ENCODE data around the gene SERPINA1.

SERPINA1 gene

DNA sequence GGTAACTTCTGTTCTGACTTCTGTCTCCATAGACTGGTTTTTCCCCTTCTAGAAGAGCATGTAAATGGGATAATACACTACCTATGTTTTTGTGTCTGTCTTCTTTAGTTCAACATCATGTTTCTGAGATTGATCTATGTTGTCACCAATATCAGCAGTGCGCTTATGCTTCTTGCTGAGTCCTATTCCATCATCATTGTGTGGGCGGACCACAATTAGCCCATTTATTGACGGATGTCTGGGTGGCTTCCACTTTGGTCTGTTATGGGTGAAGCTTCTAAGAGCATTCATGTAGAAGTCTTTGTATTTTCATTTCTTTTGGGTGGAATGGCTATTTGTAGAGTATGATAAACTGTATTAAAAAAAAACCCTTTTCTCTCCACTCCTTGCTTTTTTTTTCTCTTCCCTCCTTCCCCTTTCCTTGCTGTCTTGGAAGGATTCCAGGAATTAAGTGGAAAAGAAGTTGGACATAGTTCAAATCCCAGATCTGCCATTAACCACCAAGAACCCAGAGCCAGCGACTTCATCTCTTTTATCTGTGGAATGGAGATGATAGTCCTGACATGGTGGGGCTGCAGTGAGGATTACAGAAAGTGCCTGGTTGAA lies 7.0 kb upstream of the SERPINA1 start:
- ChIA-PET POLR2A (no interaction called here), CTCF (no interaction called here)
- TF ChIP-seq BHLHE40 (IDR thresholded peaks at IDR 0.05; ENCODE audit: borderline replicate concordance), result no peak
- no peak for TF ChIP-seq CTBP1 (IDR thresholded peaks at IDR 0.05; ENCODE audit: borderline replicate concordance)
- TF ChIP-seq SUZ12 (IDR thresholded peaks at IDR 0.05), result no peak
- TF ChIP-seq FOXA1 (IDR thresholded peaks at IDR 0.05), result no peak
- TF ChIP-seq FOXK2 (IDR thresholded peaks at IDR 0.05), result no peak
- no peak for TF ChIP-seq TARDBP (IDR thresholded peaks at IDR 0.05)
- TF ChIP-seq SP1 (IDR thresholded peaks at IDR 0.05), result no peak
- TF ChIP-seq, protein P1, sequence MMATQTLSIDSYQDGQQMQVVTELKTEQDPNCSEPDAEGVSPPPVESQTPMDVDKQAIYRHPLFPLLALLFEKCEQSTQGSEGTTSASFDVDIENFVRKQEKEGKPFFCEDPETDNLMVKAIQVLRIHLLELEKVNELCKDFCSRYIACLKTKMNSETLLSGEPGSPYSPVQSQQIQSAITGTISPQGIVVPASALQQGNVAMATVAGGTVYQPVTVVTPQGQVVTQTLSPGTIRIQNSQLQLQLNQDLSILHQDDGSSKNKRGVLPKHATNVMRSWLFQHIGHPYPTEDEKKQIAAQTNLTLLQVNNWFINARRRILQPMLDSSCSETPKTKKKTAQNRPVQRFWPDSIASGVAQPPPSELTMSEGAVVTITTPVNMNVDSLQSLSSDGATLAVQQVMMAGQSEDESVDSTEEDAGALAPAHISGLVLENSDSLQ (IDR thresholded peaks at IDR 0.05), result no peak
- TF ChIP-seq HDGF (IDR thresholded peaks at IDR 0.05; ENCODE audit: borderline replicate concordance), result no peak
- no peak for TF ChIP-seq LEF1 (IDR thresholded peaks at IDR 0.05; ENCODE audit: borderline replicate concordance)
- no peak for TF ChIP-seq FOXM1 (IDR thresholded peaks at IDR 0.05; ENCODE audit: borderline replicate concordance)
- no peak for TF ChIP-seq ELF4 (IDR thresholded peaks at IDR 0.05)
- no peak for TF ChIP-seq L3MBTL2 (conservative IDR thresholded peaks at IDR 0.05)
- TF ChIP-seq NFRKB (IDR thresholded peaks at IDR 0.05), result no peak
- TF ChIP-seq ARNT (IDR thresholded peaks at IDR 0.05), result no peak
- DNase-seq (ENCODE audit: extremely low spot score), result no peak

- no peak for DNase-seq (ENCODE audit: extremely low spot score)
- no peak for TF ChIP-seq LEF1 (IDR thresholded peaks at IDR 0.05; ENCODE audit: borderline replicate concordance)
- TF ChIP-seq, protein P1 (IDR thresholded peaks at IDR 0.05), result no peak
- TF ChIP-seq ZNF384 (IDR thresholded peaks at IDR 0.05), result no peak
- no peak for TF ChIP-seq SUZ12 (IDR thresholded peaks at IDR 0.05)
- no peak for TF ChIP-seq BHLHE40 (IDR thresholded peaks at IDR 0.05; ENCODE audit: borderline replicate concordance)
- no peak for TF ChIP-seq NFRKB (IDR thresholded peaks at IDR 0.05)
- TF ChIP-seq FOXA1 (IDR thresholded peaks at IDR 0.05), result no peak
- TF ChIP-seq FOXM1 (IDR thresholded peaks at IDR 0.05; ENCODE audit: borderline replicate concordance), result no peak
- TF ChIP-seq TARDBP (IDR thresholded peaks at IDR 0.05), result no peak
- no peak for TF ChIP-seq ARNT (IDR thresholded peaks at IDR 0.05)
- no peak for TF ChIP-seq FOXK2 (IDR thresholded peaks at IDR 0.05)
- TF ChIP-seq ELF4 (IDR thresholded peaks at IDR 0.05), result no peak
- CTCF ChIA-PET, result no interaction called here
- POLR2A ChIA-PET, result no interaction called here
Measured at GRCh38 chr14:94394581-94395207, 6.3 kb upstream of the SERPINA1 start.

- no peak for DNase-seq (ENCODE audit: extremely low spot score)
- ChIA-PET POLR2A (no interaction called here), CTCF (no interaction called here)
- no peak for TF ChIP-seq ZNF384 (IDR thresholded peaks at IDR 0.05)
- TF ChIP-seq TARDBP (IDR thresholded peaks at IDR 0.05), result no peak
- TF ChIP-seq SUZ12 (IDR thresholded peaks at IDR 0.05), result no peak
- TF ChIP-seq LEF1 (IDR thresholded peaks at IDR 0.05; ENCODE audit: borderline replicate concordance), result no peak
- no peak for TF ChIP-seq NFRKB (IDR thresholded peaks at IDR 0.05)
- TF ChIP-seq FOXK2 (IDR thresholded peaks at IDR 0.05), result no peak
- TF ChIP-seq CTBP1 (IDR thresholded peaks at IDR 0.05; ENCODE audit: borderline replicate concordance), result no peak
- TF ChIP-seq, protein P1 (IDR thresholded peaks at IDR 0.05), result no peak
- TF ChIP-seq ELF4 (IDR thresholded peaks at IDR 0.05), result no peak
- TF ChIP-seq ARNT (IDR thresholded peaks at IDR 0.05), result no peak
- no peak for TF ChIP-seq FOXA1 (IDR thresholded peaks at IDR 0.05)
- TF ChIP-seq FOXM1 (IDR thresholded peaks at IDR 0.05; ENCODE audit: borderline replicate concordance), result no peak
- no peak for TF ChIP-seq SP1 (IDR thresholded peaks at IDR 0.05)
- no peak for TF ChIP-seq HDGF (IDR thresholded peaks at IDR 0.05; ENCODE audit: borderline replicate concordance)
- TF ChIP-seq BHLHE40 (IDR thresholded peaks at IDR 0.05; ENCODE audit: borderline replicate concordance), result no peak
- TF ChIP-seq L3MBTL2 (conservative IDR thresholded peaks at IDR 0.05), result no peak
Measured at GRCh38 chr14:94394025-94394493, 5.7 kb upstream of the SERPINA1 start.

DNA sequence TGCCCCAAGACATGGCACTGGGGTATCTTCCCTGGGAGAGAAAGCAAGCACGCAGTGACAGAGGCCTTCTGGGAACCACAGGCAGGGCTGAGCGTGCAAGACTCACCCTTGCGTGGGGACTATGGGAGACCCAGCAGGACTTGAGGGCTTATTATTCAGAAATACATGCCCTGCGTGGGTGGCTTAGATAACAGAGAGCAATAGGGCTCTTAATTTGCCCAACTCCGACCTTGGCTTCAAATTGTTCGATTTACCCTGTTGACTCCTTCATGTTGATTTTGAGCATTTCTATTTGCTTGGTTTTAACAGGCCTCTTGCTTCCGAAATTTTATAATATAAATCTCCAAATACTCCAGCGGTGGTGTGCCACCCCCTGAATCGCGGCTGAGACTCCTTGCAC lies 5.1 kb upstream of the SERPINA1 start:
- ChIA-PET CTCF (no interaction called here), POLR2A (no interaction called here)
- DNase-seq (ENCODE audit: extremely low spot score), result no peak
- TF ChIP-seq SUZ12 (IDR thresholded peaks at IDR 0.05), result no peak
- no peak for TF ChIP-seq FOXA1 (IDR thresholded peaks at IDR 0.05)
- no peak for TF ChIP-seq FOXK2 (IDR thresholded peaks at IDR 0.05)
- no peak for TF ChIP-seq L3MBTL2 (conservative IDR thresholded peaks at IDR 0.05)

DNA sequence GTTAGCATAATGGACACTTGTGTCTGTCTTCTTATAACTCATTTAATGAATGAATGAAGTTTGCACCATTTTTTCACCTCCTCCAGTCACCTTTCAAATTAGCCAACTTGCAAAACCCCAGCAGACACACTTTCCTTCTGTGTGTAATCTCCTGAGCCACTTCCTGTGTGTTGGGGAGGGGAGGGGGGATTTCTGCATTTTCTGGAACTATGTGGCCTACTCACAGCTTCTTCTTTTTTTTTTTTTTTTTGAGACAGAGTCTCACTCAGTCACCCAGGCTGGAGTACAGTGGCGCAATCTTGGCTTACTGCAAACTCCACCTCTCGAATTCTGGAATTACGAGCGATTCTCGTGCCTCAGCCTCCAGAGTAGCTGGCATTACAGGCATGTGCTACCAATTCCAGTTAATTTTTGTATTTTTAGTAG lies 4.1 kb upstream of the SERPINA1 start:
- TF ChIP-seq SP1 (IDR thresholded peaks at IDR 0.05) (no peak), ZNF384 (IDR thresholded peaks at IDR 0.05) (no peak), ARNT (IDR thresholded peaks at IDR 0.05) (no peak), L3MBTL2 (conservative IDR thresholded peaks at IDR 0.05) (no peak)
- ChIA-PET POLR2A (no interaction called here), CTCF (no interaction called here)
- DNase-seq (ENCODE audit: extremely low spot score), result no peak

DNA sequence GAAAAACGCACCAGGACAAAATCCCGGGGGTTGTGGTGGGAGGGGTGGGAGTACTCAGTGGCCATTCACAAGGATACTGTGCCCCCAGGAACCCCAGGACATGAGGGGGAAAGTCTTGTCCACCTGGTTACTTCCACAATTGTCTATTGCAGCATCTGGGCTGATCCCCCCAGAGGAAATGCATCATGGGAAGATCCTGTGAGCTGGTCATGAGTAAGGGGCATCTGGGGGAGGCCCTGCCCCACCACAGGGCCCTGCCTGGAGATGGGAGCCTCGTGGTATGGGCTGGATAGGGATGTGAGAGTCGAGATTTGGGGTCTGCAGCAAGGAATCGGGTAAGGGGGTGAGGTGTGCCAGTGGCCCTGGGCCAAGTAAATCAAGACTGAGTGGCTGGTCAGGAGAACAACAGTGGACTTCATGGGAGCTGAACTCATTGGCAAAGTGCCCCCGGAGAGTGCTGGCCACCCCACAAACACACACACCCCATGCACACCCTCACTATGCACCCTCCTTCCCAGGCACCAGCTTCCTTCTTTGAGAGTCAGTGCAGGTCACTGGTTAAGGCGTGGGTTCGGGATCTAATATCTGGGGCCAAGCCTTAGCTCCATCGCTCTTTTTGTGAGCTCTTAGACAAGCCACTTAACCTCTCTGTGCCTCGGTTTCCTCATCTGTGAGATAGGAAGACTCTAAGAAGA lies 3.0 kb upstream of the SERPINA1 start:
- CTCF ChIA-PET, result no interaction called here
- TF ChIP-seq FOXA1 (IDR thresholded peaks at IDR 0.05), result no peak
- TF ChIP-seq BHLHE40 (IDR thresholded peaks at IDR 0.05; ENCODE audit: borderline replicate concordance), result no peak
- TF ChIP-seq SUZ12 (IDR thresholded peaks at IDR 0.05), result no peak
- TF ChIP-seq, protein P1 (IDR thresholded peaks at IDR 0.05), result no peak
- TF ChIP-seq NFRKB (IDR thresholded peaks at IDR 0.05), result no peak
- TF ChIP-seq SP1 (IDR thresholded peaks at IDR 0.05), result no peak
- TF ChIP-seq LEF1 (IDR thresholded peaks at IDR 0.05; ENCODE audit: borderline replicate concordance), result no peak
- no peak for TF ChIP-seq TARDBP (IDR thresholded peaks at IDR 0.05)
- TF ChIP-seq CTBP1 (IDR thresholded peaks at IDR 0.05; ENCODE audit: borderline replicate concordance), result no peak
- no peak for TF ChIP-seq ZNF384 (IDR thresholded peaks at IDR 0.05)
- TF ChIP-seq ELF4 (IDR thresholded peaks at IDR 0.05), result no peak
- no peak for TF ChIP-seq ARNT (IDR thresholded peaks at IDR 0.05)
- POLR2A ChIA-PET, result no interaction called here

More for the DNA sequence above, 3.0 kb upstream of the SERPINA1 start:
- DNase-seq (ENCODE audit: extremely low spot score), result no peak

All from HEK293T (cell line).